GM18858 (cell line): Measurements from ENCODE around the gene PRM3.
A peak's percentile ranks its signal among the peaks of the same experiment; 100 is the strongest.

ENCODE experiments used
- ATAC-seq: cut with Tn5 transposase; IDR thresholded peaks from one replicate; pipeline ENCODE4 v1.9.1; 2021; ENCODE audit not compliant: unreplicated experiment

The PRM3 gene, protein sequence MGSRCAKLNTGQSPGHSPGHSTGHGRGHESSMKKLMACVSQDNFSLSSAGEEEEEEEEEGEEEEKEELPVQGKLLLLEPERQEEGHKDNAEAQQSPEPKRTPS

DNA sequence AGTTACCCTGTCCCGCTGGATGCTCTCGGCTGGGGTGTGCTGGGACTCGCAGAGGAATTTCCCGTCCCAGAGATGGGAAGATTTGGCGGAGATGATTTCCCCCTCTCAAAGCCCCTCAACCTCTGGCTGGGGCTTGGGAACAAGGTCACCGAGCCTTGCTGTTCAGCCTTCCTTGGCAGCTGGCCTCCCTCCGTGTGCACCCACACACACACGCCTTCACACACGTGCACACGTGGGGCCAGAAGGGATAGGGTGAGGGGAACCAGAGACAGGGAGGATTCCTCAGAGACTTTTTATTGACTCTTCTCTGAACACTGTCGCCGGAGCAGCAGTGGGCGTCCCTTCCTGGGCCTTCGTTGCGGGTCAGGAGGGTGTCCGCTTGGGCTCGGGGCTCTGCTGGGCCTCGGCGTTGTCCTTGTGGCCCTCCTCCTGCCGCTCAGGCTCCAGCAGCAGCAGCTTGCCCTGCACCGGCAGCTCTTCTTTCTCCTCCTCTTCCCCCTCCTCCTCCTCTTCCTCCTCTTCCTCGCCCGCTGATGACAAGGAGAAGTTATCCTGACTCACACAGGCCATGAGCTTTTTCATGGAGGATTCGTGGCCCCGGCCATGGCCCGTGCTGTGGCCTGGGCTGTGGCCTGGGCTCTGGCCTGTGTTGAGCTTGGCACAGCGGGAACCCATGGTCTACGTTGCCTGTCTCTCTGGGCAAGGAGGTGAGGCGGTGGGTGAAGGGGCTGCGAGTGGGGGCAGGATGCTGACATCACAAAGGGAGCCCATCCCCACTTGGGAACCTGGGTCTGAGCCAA is at the start of gene PRM3:
TSS of gene PRM3 (minus strand) at position 709 of the 800 bp plus-strand sequence. CDS start at position 675, 34 bp downstream.
- no peak for ATAC-seq

DNA sequence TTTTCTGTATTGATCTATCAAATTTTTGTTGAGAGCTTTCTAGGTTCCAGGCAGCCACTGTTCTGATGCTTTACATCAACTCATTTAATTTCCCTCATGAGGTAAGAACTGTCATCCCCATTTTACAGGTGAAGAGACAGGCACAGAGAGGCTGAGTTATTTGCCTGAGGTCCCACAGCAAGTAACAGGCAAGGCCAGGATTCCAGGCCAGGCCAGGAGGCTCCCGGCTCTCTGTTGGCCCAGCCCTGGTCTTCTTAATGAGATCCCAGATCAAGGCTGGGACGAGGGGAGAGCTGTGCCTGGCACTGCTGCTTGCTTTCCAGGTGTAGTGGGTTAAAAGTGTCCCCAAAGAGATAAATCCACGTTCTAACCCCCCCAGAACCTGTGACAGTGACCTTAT is 49.4 kb upstream of the PRM3 start:
- no peak for ATAC-seq

DNA sequence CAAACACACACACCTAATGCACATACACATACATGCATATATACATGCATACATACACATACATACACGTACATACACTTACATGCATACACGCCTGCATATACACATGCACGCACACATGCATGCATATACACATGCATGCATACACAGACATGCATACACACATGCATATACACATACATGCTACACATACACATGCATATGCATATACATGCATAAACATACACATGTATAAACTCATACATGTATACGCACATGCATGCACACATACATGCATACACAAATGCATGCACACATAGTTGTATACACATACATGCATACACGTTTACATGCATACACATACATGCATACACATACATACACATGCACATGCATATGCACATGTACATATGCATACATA is 48.2 kb upstream of the PRM3 start:
- ATAC-seq: no peak

DNA sequence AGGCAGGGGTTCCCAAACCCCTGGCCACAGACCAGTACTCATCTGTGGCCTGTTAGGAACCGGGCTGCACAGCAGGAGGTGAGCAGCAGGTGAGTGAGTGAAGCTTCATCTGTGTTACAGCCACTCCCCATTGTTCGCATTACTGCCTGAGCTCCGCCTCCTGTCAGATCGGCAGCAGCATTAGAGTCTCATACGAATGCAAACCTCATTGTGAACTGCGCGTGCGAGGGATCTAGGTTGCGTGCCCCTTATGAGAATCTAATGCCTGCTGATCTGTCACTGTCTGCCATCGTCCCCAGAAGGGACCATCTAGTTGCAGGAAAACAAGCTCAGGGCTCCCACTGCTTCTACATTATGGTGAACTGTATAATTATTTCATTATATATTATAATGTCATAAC is 46.7 kb upstream of the PRM3 start:
- ATAC-seq: no peak

DNA sequence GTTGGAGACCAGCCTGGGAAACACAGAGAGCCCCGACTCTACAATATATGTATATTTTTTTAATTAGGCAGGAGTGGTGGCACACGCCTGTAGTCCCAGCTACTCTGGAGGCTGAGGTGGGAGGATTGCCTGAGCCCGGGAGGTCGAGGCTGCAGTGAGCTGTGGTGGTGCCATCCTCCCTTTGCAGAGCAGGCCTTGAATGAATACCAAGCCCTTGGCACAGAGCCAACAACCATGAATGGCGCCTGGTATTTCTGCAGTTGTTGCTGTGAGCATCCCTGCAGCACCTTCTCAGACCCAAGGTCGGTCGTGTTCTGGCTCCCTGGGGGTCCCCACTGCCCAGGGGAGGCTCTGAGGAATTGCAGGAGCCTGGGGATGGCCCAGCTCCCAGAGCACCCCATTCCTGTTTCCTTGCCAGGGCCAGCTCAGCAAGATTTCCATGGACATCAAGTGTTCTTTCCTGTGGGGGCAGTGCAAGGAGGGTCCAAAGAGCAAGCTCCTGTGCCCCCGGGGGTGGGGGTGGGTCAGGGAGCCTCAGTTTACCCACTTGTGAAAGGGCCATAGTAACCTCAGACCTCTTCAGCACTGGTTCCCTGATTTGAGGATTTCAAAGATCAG is 46.2 kb upstream of the PRM3 start:
- ATAC-seq: no peak

- ATAC-seq: no peak
These were observed 45.4 kb upstream of the PRM3 start for GRCh38 chr16:11318817-11319216.

GRCh38 chr16:11316331-11317015 is 43.0 kb upstream of the PRM3 start:
- ATAC-seq: no peak

GRCh38 chr16:11315510-11315909 is 42.1 kb upstream of the PRM3 start:
- ATAC-seq: no peak

- ATAC-seq: no peak
These were observed 41.0 kb upstream of the PRM3 start for GRCh38 chr16:11314309-11314894.

GRCh38 chr16:11313493-11314308 is 40.3 kb upstream of the PRM3 start:
- ATAC-seq: no peak

DNA sequence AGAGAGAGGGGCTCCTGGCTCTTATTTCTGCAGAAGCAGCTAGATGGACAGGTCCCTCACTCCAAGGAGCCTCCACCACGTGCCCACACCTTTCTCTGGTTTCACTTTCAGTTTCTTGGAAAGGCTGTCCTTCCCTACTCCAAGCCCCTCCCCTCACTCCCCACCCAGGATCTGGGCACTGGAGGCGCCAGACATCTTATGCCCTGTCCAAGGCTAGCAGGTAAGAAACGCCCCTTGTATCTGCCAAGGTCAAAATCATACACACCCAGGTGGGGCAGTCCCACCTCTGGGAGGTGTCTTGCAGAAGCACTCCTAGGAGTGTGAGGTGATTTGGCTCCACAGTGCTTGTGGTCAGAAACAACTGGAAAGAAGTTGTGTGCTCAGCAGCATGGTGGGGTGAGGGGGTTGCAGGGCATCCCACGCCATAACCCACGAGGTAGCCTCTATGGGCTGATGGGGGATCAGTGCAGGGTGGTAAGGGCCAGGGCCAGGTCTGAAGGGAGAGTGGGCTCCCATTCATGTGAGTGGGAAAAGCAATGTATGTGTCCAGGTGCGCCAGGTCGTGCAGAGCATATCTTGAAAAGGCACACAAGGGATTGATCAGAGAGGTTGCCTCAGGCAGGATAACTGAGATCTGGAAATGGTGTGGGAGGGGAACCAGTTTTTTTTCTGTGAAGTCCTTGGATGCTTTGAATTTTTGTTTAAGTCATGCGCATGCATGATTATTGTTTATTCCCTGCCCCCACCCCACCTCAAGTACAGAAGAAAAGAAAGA is 39.5 kb upstream of the PRM3 start:
- no peak for ATAC-seq

- ATAC-seq: peak; percentile 31
These were observed 37.6 kb upstream of the PRM3 start for GRCh38 chr16:11310997-11311561.

DNA sequence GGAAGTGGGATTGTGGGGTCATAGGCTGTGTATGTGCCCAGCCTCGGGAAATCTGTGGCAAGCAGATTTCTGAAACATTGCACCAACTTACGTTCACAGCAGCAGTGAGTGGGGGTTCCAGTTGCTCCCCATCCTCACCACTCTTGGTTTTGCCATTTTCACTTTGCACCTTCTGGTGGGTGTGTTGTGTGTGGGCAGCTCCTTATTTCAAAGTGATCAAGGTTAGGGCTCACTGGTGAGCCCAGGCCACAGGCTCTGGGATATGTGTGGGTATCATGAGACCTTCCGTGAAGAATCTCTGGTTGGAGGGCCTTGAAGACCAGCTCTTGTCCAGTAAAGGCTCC is 37.2 kb upstream of the PRM3 start:
- no peak for ATAC-seq

- peak; percentile 27 for ATAC-seq
These were observed 36.6 kb upstream of the PRM3 start for GRCh38 chr16:11309895-11310633.

DNA sequence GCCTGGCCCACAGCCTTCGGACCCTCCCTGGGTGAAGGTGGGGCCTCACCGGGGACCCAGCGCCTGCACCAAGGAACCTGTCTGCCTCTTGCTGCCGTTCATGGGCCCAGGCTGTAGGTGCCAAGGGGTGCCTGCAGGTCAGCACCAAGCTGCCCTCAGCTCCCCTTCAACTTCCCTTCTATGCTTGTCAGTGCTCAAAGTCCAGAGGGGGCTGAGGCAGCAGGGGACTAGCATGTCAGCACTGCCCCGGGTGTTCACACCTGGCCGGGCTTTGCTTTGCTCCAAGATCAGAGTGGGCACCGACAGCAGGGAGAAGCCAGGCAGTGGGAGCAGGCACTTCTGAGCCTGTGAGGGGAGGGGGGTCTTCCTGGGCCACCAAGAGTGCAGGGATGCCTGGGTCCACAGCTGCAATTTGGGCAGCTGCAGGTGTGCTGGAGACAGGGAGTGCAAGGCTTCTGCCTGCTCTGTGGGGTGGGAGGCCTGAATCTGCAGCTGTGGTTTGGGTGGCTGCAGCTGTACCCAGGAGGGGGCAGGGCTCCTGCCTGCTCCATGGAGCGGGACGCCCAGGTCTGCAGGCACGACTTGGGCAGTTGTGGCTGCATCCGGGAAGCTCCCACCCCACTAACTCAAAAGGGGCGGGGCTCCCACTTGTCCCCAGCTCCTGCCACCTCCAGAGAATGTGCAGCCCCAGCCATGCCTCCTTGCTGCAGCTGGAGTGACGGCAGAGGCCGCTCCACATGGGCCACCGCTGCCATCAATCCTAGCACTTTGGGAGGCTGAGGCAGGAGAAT is 35.3 kb upstream of the PRM3 start:
- no peak for ATAC-seq

GRCh38 chr16:11307639-11308492 is 34.4 kb upstream of the PRM3 start:
- no peak for ATAC-seq

DNA sequence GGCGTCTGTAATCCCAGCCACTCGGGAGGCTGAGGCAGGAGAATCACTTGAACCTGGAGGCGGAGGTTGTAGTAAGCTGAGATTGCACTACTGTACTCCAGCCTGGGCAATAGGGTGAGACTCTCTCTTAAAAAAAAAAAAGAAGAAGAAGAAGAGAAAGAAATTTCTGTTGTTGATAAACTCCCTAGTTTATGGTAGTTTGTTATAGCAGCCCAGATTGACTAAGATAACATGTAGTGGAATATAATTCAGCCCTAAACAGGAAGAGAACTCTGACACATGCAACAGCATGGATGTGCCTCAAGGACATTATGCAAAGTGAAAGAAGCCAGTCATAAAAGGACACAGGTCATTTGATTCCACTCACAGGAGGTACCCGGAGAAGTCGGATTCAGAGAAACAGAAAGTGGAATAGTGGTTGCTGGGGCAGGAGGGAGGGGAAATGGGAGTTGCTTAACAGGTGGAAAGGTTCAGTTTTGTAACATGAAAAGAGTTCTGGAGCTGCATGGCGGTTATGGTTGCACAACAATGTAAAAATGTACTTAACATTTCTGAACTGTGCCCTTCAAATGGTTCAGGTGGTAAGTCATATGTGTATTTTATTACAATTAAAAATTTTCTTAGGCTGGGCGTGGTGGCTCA is 33.7 kb upstream of the PRM3 start:
- ATAC-seq: no peak
